C4-2B (cell line): ENCODE results near the gene SSBP3.

ENCODE experiments used
- ZFX ChIP-seq: fragments of 450-650 bp; IDR thresholded peaks from 2 replicates; pipeline ENCODE4 v1.6.1; 2017
- TF ChIP-seq, protein P1 (sequence below): fragments of 450-650 bp; conservative IDR thresholded peaks from 2 replicates; pipeline ENCODE4 v1.5.1; 2017; ENCODE audit warnings: mild to moderate bottlenecking

DNA sequence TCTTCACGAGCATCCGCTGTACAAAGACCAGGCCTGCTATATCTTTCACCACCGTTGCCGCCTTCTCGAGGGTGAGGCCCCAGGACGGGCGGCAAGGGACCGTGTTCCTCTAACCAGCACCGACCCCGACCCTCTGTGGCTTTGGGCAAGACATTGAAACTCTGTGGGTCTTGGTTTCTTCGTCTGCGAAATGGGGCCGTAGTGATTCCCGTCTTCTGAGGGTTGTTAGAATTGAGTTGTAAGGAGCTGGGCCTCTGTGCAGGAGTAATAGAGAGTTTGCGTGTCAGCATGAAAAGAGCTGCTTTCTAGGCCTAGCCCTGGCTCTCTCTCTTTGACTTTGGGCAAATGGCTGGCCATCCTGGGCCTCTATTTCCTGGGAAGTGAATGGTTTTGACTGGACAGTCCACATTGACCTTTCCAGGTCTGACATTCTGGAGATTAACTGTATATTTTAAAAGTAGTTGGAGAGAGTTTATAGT, 205.6 kb downstream of the SSBP3 start:
- TF ChIP-seq, protein P1, sequence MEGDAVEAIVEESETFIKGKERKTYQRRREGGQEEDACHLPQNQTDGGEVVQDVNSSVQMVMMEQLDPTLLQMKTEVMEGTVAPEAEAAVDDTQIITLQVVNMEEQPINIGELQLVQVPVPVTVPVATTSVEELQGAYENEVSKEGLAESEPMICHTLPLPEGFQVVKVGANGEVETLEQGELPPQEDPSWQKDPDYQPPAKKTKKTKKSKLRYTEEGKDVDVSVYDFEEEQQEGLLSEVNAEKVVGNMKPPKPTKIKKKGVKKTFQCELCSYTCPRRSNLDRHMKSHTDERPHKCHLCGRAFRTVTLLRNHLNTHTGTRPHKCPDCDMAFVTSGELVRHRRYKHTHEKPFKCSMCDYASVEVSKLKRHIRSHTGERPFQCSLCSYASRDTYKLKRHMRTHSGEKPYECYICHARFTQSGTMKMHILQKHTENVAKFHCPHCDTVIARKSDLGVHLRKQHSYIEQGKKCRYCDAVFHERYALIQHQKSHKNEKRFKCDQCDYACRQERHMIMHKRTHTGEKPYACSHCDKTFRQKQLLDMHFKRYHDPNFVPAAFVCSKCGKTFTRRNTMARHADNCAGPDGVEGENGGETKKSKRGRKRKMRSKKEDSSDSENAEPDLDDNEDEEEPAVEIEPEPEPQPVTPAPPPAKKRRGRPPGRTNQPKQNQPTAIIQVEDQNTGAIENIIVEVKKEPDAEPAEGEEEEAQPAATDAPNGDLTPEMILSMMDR = no peak
- peak; percentile 61; the same call in 1 of the 2 replicates for TF ChIP-seq ZFX
